Left renal cortex interstitium (tissue), 4 donors: Measurements from ENCODE around the gene CYP3A5. TPM values are rescaled to one million over a fixed set of nuclear protein-coding genes. Genes with fewer than 3 reads are reported as not detected.
A peak's percentile ranks its signal among the peaks of the same experiment; 100 is the strongest.

Experiments
- DNase-seq, 4 donors: peaks; one replicate each; pipeline ENCODE4 v3.0.0-alpha.2; 2013; ENCODE audit warnings: low read depth in 4 of 4, low spot score in 2 of 4, missing footprints in 1 of 4
- polyA plus RNA-seq, 4 donors: library from polyadenylated mRNA; unstranded; fragments of 120-200 nt; gene quantifications; one replicate each; pipeline ENCODE4 v1.2.1, GENCODE V29; 2013; ENCODE audit not compliant: insufficient read length in 4 of 4

CYP3A5 gene
- polyA plus RNA-seq, 4 donors: 1.5 to 2.8 (median 1.8) TPM

DNA sequence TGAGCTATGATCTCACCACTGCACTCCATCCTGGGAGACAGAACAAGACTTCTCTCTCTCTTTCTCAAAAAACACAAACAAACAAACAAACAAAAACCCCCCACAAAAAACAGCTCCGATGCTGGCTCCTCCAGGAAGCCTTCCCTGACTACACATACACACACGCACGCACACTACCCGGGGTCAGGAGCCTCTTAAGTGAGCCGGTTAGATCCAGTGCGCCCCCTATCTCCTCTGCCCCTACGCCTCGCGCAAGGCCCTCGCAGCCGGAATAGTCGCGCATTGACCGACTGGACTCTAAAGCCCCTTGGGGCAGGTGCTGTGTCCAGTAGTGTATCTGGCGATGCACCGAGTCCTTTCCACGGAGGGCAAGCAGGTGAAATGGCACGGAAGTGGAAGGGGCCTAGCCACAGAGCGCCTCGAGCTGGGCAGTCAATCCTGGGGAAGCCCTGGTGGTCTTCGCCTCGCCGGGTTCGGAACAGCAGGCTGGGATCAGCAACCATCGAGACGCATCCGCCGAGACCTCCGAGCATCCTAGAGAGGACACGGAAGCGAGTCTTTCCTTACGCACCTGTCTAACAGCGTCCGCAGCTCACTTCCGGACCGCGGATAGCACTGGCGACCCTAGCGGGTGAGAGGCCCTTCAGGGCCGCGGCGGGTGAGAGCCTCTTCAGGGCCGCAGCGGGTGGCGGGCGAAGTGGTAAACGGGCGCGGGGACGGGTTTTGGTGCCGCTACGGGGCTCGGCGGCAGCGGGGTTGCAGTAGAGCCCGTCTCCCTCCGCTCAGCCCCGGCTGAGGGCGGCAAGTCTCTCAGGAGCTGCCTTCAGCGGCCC lies 63.2 kb downstream of the CYP3A5 start, which contains the start of gene ZSCAN25:
ZSCAN25 (plus strand) TSS at position 588 of the 833 bp plus-strand sequence. CDS start 2,661 bp downstream, outside the sequence.
- peak; percentile 81 to 94 (median 90) for DNase-seq

DNA sequence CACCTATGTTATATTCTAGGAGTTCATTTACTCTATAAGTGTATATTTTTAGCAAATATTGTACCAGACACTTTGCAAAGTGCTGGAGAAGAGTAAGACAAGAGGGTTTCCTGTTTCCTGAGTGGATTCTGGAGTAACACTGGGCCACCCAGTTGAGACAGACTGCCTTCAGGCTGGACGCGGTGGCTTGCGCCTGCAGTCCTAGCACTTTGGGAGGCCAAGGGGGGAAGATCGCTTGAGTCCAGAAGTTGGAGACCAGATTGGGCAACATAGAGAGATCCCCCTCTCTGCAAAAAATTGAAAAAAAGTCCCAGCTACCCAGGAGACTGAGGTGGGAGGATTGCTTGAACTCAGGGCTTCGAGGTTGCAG lies 63.8 kb downstream of the CYP3A5 start:
- no peak for DNase-seq

- no peak for DNase-seq
Measured at GRCh38 chr7:99614495-99614894, 65.3 kb downstream of the CYP3A5 start.

GRCh38 chr7:99607548-99607947 lies 72.2 kb downstream of the CYP3A5 start:
- DNase-seq: no peak

DNA sequence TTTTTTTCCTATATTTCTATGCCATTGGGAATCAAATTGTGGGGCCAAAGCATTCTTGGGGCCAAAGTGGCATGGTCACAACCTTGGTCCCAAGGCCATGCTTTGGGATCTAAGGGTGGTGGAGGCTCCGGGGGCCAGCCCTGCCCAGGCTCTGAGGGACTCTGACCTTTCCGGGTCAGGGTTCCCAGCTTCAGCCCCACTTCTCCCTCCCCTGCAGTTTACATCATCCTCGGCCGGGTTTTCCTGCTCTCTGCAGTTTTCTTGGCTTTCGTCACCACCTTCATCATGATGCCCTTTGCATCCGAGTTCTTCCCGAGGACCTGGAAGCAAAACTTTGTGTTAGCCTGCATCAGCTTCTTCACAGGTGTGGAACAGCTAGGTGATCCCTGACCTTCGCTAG lies 73.3 kb downstream of the CYP3A5 start:
- no peak for DNase-seq

- DNase-seq: no peak
Measured at GRCh38 chr7:99605527-99605926, 74.3 kb downstream of the CYP3A5 start.

- DNase-seq: no peak
Measured at GRCh38 chr7:99601656-99602310, 78.0 kb downstream of the CYP3A5 start.

- DNase-seq: no peak
Measured at GRCh38 chr7:99599836-99600235, 80.0 kb downstream of the CYP3A5 start.

Other genes with a start within 250 kb of the CYP3A5 start
- gene PTCD1, start 241.2 kb downstream of the CYP3A5 start, polyA plus RNA-seq: 1 to 10 TPM; 4.2 to 5.4 (median 4.9) TPM
- gene CPSF4, start 241.1 kb downstream of the CYP3A5 start, polyA plus RNA-seq: 10 to 100 TPM; 23.0 to 47.7 (median 36.0) TPM
- gene ATP5MF, start 213.8 kb downstream of the CYP3A5 start, polyA plus RNA-seq: 100 to 1,000 TPM; 380 to 500 (median 431) TPM
- 10 to 100 TPM; 18.8 to 68.8 (median 36.4) TPM for gene ZNF789, start 207.1 kb downstream of the CYP3A5 start, polyA plus RNA-seq
- gene ZNF394, start 179.7 kb downstream of the CYP3A5 start, polyA plus RNA-seq: 10 to 100 TPM; 13.5 to 20.8 (median 16.1) TPM
- 10 to 100 TPM; 14.8 to 16.7 (median 16.1) TPM for gene ZKSCAN5, start 175.3 kb downstream of the CYP3A5 start, polyA plus RNA-seq
- gene FAM200A, start 127.9 kb downstream of the CYP3A5 start, polyA plus RNA-seq: 10 to 100 TPM; 13.3 to 16.9 (median 15.6) TPM
- gene ZNF655, start 121.4 kb downstream of the CYP3A5 start, polyA plus RNA-seq: 100 to 1,000 TPM in 1 of 4 donors, 10 to 100 TPM in 3; 65.7 to 112 (median 83.5) TPM
- gene TMEM225B, start 81.7 kb downstream of the CYP3A5 start, polyA plus RNA-seq: 1 to 10 TPM; 2.0 to 2.4 (median 2.1) TPM
- gene ZSCAN25, start 63.0 kb downstream of the CYP3A5 start, polyA plus RNA-seq: 10 to 100 TPM; 17.3 to 21.4 (median 19.6) TPM
- gene CYP3A7, start 55.2 kb upstream of the CYP3A5 start, polyA plus RNA-seq: 10 to 100 TPM in 1 of 4 donors, 1 to 10 TPM in 1, under 1 TPM in 2; 0.29 to 23.5 (median 1.1) TPM
- gene CYP3A4, start 104.2 kb upstream of the CYP3A5 start, polyA plus RNA-seq: under 1 TPM; 0.20 to 0.46 (median 0.24) TPM
- under 1 TPM; 0.22 to 0.57 (median 0.42) TPM for gene CYP3A43, start 148.0 kb upstream of the CYP3A5 start, polyA plus RNA-seq
- gene OR2AE1, start 197.0 kb upstream of the CYP3A5 start, polyA plus RNA-seq: under 1 TPM in 1 of 4 donors, not detected in 3; 0.14 TPM
- 10 to 100 TPM; 30.8 to 39.6 (median 37.2) TPM for gene TRIM4, start 239.5 kb upstream of the CYP3A5 start, polyA plus RNA-seq
- 1 to 10 TPM in 3 of 4 donors, under 1 TPM in 1; 0.76 to 1.4 (median 1.2) TPM for gene GJC3, start 249.6 kb upstream of the CYP3A5 start, polyA plus RNA-seq